A673 (cell line): ENCODE data around the gene PLCD1.

Experiments used
- EZH2 ChIP-seq: fragments of 200-600 bp; sonication (generic); IDR thresholded peaks from 2 replicates; pipeline ENCODE4 v1.6.1; 2017; ENCODE audit warnings: borderline replicate concordance, low read depth, mild to moderate bottlenecking, mixed read lengths, antibody characterized with exemption, low read length; ENCODE audit not compliant: poor library complexity, severe bottlenecking
- TF ChIP-seq, protein P1 (sequence below): fragments of 300-800, 200-600 bp; sonication (generic); conservative IDR thresholded peaks from 2 replicates; pipeline ENCODE4 v1.5.1; 2017; ENCODE audit warnings: low read depth, mild to moderate bottlenecking, antibody characterized with exemption, low read length, moderate library complexity, mixed read lengths

DNA sequence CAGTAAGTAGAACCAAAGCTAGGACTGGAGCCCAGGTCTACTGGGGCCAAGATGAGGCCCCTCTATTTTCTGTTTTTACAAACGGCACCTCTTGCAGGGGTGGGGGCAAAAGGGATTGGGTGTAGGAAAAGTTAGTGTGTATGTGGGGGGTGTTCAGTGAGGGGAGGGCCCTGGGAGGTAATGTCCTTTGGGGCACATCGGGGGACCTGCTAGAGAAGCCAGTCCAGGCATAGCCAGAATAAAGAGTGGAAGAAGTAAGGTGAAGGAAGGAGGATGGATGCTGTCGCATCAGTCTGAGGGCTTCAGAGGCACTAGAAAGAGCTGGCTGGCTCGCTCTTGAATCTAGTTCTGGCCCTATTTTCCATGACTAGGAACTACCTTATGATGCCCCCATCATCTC, 2.6 kb downstream of the PLCD1 start:
- TF ChIP-seq, protein P1, sequence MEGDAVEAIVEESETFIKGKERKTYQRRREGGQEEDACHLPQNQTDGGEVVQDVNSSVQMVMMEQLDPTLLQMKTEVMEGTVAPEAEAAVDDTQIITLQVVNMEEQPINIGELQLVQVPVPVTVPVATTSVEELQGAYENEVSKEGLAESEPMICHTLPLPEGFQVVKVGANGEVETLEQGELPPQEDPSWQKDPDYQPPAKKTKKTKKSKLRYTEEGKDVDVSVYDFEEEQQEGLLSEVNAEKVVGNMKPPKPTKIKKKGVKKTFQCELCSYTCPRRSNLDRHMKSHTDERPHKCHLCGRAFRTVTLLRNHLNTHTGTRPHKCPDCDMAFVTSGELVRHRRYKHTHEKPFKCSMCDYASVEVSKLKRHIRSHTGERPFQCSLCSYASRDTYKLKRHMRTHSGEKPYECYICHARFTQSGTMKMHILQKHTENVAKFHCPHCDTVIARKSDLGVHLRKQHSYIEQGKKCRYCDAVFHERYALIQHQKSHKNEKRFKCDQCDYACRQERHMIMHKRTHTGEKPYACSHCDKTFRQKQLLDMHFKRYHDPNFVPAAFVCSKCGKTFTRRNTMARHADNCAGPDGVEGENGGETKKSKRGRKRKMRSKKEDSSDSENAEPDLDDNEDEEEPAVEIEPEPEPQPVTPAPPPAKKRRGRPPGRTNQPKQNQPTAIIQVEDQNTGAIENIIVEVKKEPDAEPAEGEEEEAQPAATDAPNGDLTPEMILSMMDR, result no peak
- no peak for TF ChIP-seq EZH2
